CD4-positive, alpha-beta T cell treated with Interleukin-17A for 4 hours (primary cell): ENCODE results near the gene BACH2.
"Not testable (repeated sequence)": the region's sequence is repeated elsewhere in the genome, so short reads cannot be mapped to it uniquely, and the experiment has no call there.

Source experiments
- DNase-seq: peaks from one replicate; pipeline ENCODE4 v3.0.0-alpha.2; 2020; ENCODE audit warnings: mixed read lengths

BACH2 gene

GRCh38 chr6:90120327-90120726, 176.3 kb downstream of the BACH2 start:
- no peak for DNase-seq

GRCh38 chr6:90119618-90120017, 177.0 kb downstream of the BACH2 start:
- no peak for DNase-seq

GRCh38 chr6:90118581-90118980, 178.1 kb downstream of the BACH2 start:
- DNase-seq, result no peak

GRCh38 chr6:90118069-90118468, 178.6 kb downstream of the BACH2 start:
- no peak for DNase-seq

DNA sequence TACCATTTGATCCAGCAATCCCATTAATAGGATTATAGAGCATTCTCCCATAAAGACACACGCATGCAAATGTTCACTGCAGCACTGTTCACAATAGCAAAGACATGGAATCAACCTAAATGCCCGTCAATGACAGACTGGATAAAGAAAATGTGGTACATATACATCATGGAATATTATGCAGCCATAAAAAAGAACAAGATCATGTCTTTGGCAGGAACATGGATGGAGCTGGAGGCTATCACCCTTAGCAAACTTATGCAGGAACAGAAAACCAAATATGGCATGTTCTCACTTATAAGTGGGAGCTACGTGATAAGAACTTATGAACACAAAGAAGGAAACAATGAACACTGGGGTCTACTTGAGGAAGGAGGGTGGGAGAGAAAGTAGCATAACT, 180.5 kb downstream of the BACH2 start:
- DNase-seq, result not testable (repeated sequence)

GRCh38 chr6:90113389-90113788, 183.3 kb downstream of the BACH2 start:
- DNase-seq, result no peak

GRCh38 chr6:90111387-90111786, 185.3 kb downstream of the BACH2 start:
- no peak for DNase-seq

DNA sequence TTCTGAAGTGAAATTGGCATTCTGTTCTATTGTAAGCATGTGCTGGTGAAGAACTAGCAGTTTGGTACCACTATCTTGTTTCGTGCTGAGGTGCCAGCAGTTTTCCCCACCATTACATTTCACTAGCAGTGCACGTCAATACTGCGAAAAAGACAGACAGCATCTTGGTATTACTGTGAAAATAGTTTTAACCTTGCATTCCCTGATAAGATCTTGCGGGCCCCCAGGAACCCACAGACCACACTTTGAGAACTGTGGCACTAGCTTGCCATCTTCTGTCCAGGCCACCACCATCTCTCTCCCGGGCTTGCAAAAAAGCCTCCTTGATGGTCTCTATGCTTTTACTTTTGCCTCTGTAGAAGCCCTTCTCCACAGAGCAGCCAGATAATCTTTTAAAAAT, 185.7 kb downstream of the BACH2 start:
- peak; percentile 60 for DNase-seq

DNA sequence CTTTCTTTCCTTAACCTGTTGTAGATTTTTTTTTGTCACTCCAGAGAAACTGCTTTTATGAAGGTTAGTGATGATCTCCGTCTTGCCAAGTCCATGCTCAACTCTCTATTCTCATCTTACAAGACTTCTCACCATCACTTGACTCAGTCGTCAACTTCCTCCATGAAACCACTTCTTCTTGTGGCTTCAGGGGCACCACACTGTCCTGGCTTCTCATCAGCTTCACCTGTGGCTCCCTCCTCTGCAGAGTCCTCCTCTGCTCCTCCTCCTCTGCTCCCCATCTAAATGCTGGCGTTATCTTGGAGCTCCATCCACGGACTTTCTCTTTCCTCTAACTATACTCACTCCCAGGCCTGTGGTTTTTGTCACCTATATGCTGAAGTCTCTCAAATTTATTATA, 187.5 kb downstream of the BACH2 start:
- peak; percentile 30 for DNase-seq

GRCh38 chr6:90107771-90108282, 188.8 kb downstream of the BACH2 start:
- peak; percentile 38 for DNase-seq

- no peak for DNase-seq
Measured at GRCh38 chr6:90107371-90107770, 189.3 kb downstream of the BACH2 start.

DNA sequence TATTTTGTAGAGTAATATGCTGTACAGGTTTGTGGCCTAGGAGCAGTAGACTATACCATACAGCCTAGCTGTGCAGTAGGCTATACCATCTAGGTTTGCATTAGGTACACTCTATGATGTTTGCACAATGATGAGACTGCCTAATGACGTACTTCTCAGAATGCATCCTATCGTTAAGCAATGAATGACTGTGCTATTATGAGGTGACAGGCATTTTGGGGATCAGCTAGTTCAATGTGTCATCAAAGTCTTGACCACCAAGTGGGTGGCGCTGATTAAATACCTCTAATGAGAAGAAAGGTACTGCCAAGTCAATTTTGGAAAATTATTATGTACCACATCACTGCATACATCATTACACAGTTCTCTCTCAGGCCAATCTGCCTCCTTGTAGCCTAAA, 190.2 kb downstream of the BACH2 start:
- DNase-seq, result no peak

DNA sequence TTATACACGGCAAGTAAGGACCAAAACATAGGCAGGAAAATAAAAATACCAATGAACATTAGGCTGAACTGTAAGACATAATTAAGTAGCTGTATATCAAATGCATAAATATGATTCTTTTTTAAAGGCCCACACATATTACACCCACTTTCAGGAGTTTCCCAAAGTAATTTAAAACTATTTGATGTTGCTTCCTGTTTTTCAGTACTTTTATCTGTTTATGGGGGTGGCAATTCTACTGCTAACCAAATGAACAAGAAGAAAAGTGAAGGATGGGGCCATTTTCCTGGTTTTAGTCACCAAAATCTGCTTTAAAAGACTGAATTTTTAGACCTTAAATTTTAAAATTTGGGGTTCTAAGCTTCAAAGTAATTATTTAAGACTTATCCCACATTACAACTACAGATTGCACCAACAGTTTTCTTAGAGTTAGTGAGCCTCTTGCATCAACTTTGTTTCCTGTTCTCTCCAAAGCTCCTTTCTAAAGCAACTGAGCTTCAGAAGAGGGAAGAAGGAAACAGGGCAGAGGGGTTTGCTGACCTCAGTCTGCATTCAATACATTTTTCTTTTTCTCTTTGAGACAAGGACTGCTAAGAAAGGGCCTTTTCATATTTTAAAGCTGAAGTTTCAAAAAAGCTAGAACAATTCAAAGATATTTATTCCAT, 191.0 kb downstream of the BACH2 start:
- DNase-seq, result no peak

GRCh38 chr6:90103056-90103800, 193.4 kb downstream of the BACH2 start:
- peak; percentile 34 for DNase-seq

GRCh38 chr6:90101403-90101802, 195.2 kb downstream of the BACH2 start:
- no peak for DNase-seq

- DNase-seq, result no peak
Measured at GRCh38 chr6:90100059-90100665, 196.5 kb downstream of the BACH2 start.

GRCh38 chr6:90098627-90099026, 198.0 kb downstream of the BACH2 start:
- no peak for DNase-seq

DNA sequence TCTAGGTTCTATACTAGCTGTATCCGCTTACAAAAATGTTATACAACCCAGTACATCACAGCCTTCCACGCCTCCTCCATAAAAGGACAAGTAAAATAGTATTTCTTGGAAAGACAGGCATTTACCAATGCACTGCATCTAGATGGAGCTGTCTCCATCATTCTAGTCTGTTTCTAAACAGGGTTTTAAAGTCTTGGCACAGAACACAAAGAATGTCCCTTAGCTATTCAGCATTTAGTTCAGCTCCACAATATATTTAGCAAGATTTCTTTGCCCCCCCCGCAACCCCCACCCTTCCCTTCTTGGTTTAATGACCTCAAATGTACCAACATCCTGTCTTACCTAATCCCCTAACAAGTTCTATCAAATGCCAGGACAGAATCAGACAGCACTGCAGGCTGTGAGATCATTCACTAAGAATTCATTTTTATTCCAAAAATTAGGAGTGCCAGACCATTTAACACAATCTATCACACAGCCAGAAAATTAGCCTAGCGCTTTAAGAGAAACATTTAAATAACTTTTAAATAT, 198.6 kb downstream of the BACH2 start:
- DNase-seq, result peak; percentile 48

DNA sequence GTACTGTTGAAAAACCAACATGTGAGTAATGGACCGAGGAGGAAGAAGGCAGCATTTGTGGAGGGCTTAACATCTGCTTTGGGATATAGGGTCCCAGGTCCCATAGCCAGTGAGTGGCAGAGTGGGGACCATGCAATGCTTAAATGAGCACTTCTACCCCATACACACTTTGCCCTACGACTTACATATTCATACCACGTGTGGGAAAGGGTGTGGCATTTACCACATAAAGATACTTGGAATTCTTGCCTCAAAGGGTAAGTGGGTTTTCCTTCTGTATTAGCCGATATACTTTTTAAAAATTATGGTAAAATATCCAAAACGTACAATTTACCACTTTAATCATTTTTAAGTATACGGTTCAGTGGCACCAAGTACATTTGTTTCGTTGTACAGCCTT, 199.3 kb downstream of the BACH2 start:
- no peak for DNase-seq

GRCh38 chr6:90096818-90097217, 199.8 kb downstream of the BACH2 start:
- no peak for DNase-seq

- no peak for DNase-seq
Measured at GRCh38 chr6:90095788-90096187, 200.9 kb downstream of the BACH2 start.

- no peak for DNase-seq
Measured at GRCh38 chr6:90095145-90095544, 201.5 kb downstream of the BACH2 start.

DNA sequence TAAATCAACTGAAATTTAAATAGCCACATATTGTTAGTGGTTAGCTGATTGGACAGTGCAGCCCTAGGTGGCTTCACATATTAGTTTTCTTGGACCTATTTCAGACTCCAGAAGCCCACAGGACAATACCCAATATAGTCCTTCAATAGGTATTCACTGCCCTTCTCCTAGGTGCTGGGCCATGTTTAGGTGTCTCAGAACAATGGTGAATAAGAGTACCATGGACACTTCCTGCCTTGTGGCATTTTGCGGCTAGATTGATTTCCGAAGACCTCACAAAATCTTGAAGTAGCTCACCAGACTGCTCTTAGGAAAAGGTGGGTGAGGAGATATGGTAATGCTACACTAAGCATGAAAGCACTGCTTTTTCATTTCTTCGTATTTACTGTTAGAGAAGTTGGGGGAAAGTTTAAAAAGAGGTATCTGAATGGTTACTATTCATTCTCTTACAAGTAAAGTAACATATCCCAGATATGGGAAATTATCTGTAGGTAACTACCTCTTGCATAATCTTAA, 203.0 kb downstream of the BACH2 start:
- no peak for DNase-seq
